Smooth muscle cell (in vitro differentiated cells): ENCODE results near the gene NEDD4L. TPM values are rescaled to one million over a fixed set of nuclear protein-coding genes. Genes with fewer than 3 reads are reported as not detected.

Source experiments
- DNase-seq: peaks from one replicate; lab custom pipeline; 2025; ENCODE audit not compliant: unreplicated experiment; lab: John Stamatoyannopoulos, UW
- H2AFZ ChIP-seq: fragments of 200-600 bp; sonication (generic); 2 replicates; pipeline ENCODE4 v1.6.0; 2016; ENCODE audit warnings: antibody characterized with exemption, low read depth, mild to moderate bottlenecking
- H3F3A ChIP-seq: fragments of 200-600 bp; sonication (generic); 2 replicates; pipeline ENCODE4 v1.6.0; 2017; ENCODE audit warnings: antibody characterized with exemption, low read depth
- H3K27ac ChIP-seq: fragments of 200-600 bp; sonication (generic); 2 replicates; pipeline ENCODE4 v1.5.1; 2016; ENCODE audit warnings: low read depth, mild to moderate bottlenecking
- H3K27me3 ChIP-seq: fragments of 200-600 bp; sonication (generic); 2 replicates; pipeline ENCODE4 v1.6.1; 2016; ENCODE audit warnings: low read depth, mild to moderate bottlenecking
- H3K36me3 ChIP-seq: fragments of 200-600 bp; sonication (generic); 2 replicates; pipeline ENCODE4 v1.5.1; 2016; ENCODE audit warnings: low read depth
- H3K4me1 ChIP-seq: fragments of 200-600 bp; sonication (generic); 2 replicates; pipeline ENCODE4 v1.5.1; 2016; ENCODE audit warnings: low read depth
- H3K4me2 ChIP-seq: fragments of 200-600 bp; sonication (generic); 2 replicates; pipeline ENCODE4 v1.6.0; 2016; ENCODE audit warnings: mild to moderate bottlenecking
- H3K4me3 ChIP-seq: fragments of 200-600 bp; sonication (generic); 2 replicates; pipeline ENCODE4 v1.5.1; 2016; ENCODE audit warnings: mild to moderate bottlenecking
- H3K79me2 ChIP-seq: fragments of 200-600 bp; sonication (generic); 2 replicates; pipeline ENCODE4 v1.6.0; 2016; ENCODE audit warnings: low read depth, mild to moderate bottlenecking
- H3K9ac ChIP-seq: fragments of 200-600 bp; sonication (generic); 2 replicates; pipeline ENCODE4 v1.6.0; 2016; ENCODE audit warnings: low read depth
- H3K9me3 ChIP-seq: fragments of 200-600 bp; sonication (generic); replicated peaks from 2 replicates; pipeline ENCODE4 v1.5.1; 2016; ENCODE audit warnings: low read depth
- H4K20me1 ChIP-seq: fragments of 200-600 bp; sonication (generic); 2 replicates; pipeline ENCODE4 v1.6.0; 2016; ENCODE audit warnings: low read depth
- CTCF ChIP-seq: fragments of 200-600 bp; sonication (generic); IDR thresholded peaks from 2 replicates; pipeline ENCODE4 v1.5.1; 2017; ENCODE audit warnings: borderline replicate concordance, mild to moderate bottlenecking, antibody characterized with exemption; ENCODE audit not compliant: insufficient read depth, poor library complexity, severe bottlenecking
- whole genome bisulfite sequencing: methylation state at CpG from one replicate; pipeline ENCODE4 v1.1.7; 2016; ENCODE audit warnings: low lambda C conversion rate; 5-methylcytosine and 5-hydroxymethylcytosine counted together
- polyA plus RNA-seq: library from polyadenylated mRNA; unstranded; fragments of >200 nt; fragmentation: Nextera tagmentation; extraction: Ambion mirVana; gene quantifications from 2 replicates; pipeline ENCODE4 v1.2.1, GENCODE V29; 2016
- total RNA-seq: library from RNA; depleted of rRNA; stranded (reverse); fragments of >200 nt; gene quantifications from 2 replicates; pipeline ENCODE4 v1.2.3, GENCODE V29; 2014

The NEDD4L gene
- total and polyA plus RNA-seq, 2 experiments from 2014 or later, result 8.7 to 41.3 TPM

- Histone ChIP-seq H3K27ac (no peak overlapping the region), H3K9ac (no peak overlapping the region), H3K4me1 (no peaks in the 10 kb centered on the region), H3K27me3 (peaks cover 16% of the 10 kb centered on the region), H3K4me2 (no peak overlapping the region), H3K36me3 (no peaks in the 10 kb centered on the region), H3K9me3 (no peaks in the 10 kb centered on the region), H3K79me2 (no peaks in the 10 kb centered on the region), H4K20me1 (no peaks in the 10 kb centered on the region), H3F3A (no peaks in the 10 kb centered on the region), H2AFZ (no peak overlapping the region), H3K4me3 (no peak overlapping the region)
- TF ChIP-seq CTCF, result no peak
- no peak for DNase-seq
- WGBS, result 77% methylated on average over 3 of the region's 3 CpGs
Observed at GRCh38 chr18:58033216-58033615, 10.8 kb upstream of the NEDD4L start.

- H3K4me1 ChIP-seq, result no peaks in the 10 kb centered on the region
- H3K9me3 ChIP-seq, result no peaks in the 10 kb centered on the region
- no peak overlapping the region for H2AFZ ChIP-seq
- no peaks in the 10 kb centered on the region for H3K36me3 ChIP-seq
- no peak overlapping the region for H3K27ac ChIP-seq
- no peaks in the 10 kb centered on the region for H3K79me2 ChIP-seq
- no peak for DNase-seq
- peaks cover 8% of the 10 kb centered on the region for H3K27me3 ChIP-seq
- no peaks in the 10 kb centered on the region for H4K20me1 ChIP-seq
- WGBS, result 99% methylated on average over 2 of the region's 2 CpGs
- no peaks in the 10 kb centered on the region for H3F3A ChIP-seq
- no peak for TF ChIP-seq CTCF
- no peak overlapping the region for H3K4me2 ChIP-seq
- H3K9ac ChIP-seq, result no peak overlapping the region
- H3K4me3 ChIP-seq, result no peak overlapping the region
Observed at GRCh38 chr18:58034370-58034769, 9.7 kb upstream of the NEDD4L start.

GRCh38 chr18:58037163-58037562 is 6.9 kb upstream of the NEDD4L start:
- H3K4me2 ChIP-seq, result no peak overlapping the region
- H3K9me3 ChIP-seq, result no peaks in the 10 kb centered on the region
- no peaks in the 10 kb centered on the region for H4K20me1 ChIP-seq
- no peak overlapping the region for H3K9ac ChIP-seq
- no peaks in the 10 kb centered on the region for H3K4me1 ChIP-seq
- H3K27ac ChIP-seq, result no peak overlapping the region
- no peaks in the 10 kb centered on the region for H3F3A ChIP-seq
- no peak overlapping the region for H2AFZ ChIP-seq
- no peaks in the 10 kb centered on the region for H3K79me2 ChIP-seq
- H3K4me3 ChIP-seq, result no peak overlapping the region
- TF ChIP-seq CTCF, result no peak
- no peaks in the 10 kb centered on the region for H3K27me3 ChIP-seq
- no peak for DNase-seq
- H3K36me3 ChIP-seq, result no peaks in the 10 kb centered on the region

GRCh38 chr18:58038063-58038462 is 6.0 kb upstream of the NEDD4L start:
- TF ChIP-seq CTCF, result no peak
- Histone ChIP-seq H4K20me1 (no peaks in the 10 kb centered on the region), H3K4me2 (no peak overlapping the region), H3F3A (no peaks in the 10 kb centered on the region), H2AFZ (no peak overlapping the region), H3K9ac (no peak overlapping the region), H3K9me3 (no peaks in the 10 kb centered on the region), H3K36me3 (no peaks in the 10 kb centered on the region), H3K4me3 (no peak overlapping the region), H3K4me1 (peaks cover under 1% of the 10 kb centered on the region), H3K79me2 (no peaks in the 10 kb centered on the region), H3K27me3 (no peaks in the 10 kb centered on the region), H3K27ac (no peak overlapping the region)
- 98% methylated on average over 3 of the region's 3 CpGs for WGBS
- DNase-seq, result no peak
